Choroid plexus epithelial cell (primary cell): ENCODE measurements around the gene DNAH7.

Source experiments
- DNase-seq: peaks from one replicate; pipeline ENCODE4 v3.0.0-alpha.2; 2010; ENCODE audit warnings: low read depth
- H3K4me3 ChIP-seq: 2 replicates; pipeline ENCODE4 v1.5.1; 2011; ENCODE audit warnings: low read depth, mild to moderate bottlenecking, control low read depth, low read length, moderate library complexity
- CTCF ChIP-seq: conservative IDR thresholded peaks from 2 replicates; pipeline ENCODE4 v1.5.1; 2011; ENCODE audit warnings: low read depth, mild to moderate bottlenecking, control low read depth, inconsistent platforms, low read length, moderate library complexity

Gene DNAH7

GRCh38 chr2:196068271-196069209 lies at the start of gene DNAH7:
Gene DNAH7, minus strand, starts transcription at chr2:196068837. Its CDS starts 126 bp downstream, at chr2:196068711.
- peak within 1 kb of the TSS; percentile 79 for H3K4me3 ChIP-seq
- peak; percentile 100 for TF ChIP-seq CTCF
- peak; percentile 88 for DNase-seq

DNA sequence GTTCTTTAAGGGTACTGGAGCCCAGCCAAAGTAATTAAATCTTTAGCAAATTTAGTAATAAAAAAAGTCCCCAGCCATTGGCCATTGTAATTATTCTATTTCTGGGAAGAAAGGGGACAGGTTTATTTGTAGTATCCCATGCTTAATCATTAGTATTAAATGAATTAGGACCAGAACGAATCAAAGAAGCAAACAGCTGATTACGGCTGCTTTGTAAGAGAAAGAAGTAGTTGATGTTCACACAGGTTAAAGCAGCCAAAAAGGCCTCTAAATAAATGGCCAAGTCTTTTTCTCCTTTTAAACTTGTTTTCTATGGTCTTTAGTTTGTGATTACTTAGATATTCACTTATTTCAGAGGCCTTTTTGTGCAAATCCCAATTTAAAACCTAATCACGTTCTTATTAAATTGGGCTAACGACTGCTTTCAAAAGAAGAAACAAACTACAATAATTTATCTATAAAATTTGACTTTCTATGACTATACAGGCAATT lies 48.6 kb upstream of the DNAH7 start:
- no peak for TF ChIP-seq CTCF
- H3K4me3 ChIP-seq, result no peak overlapping the region

GRCh38 chr2:196113061-196113974 lies 44.7 kb upstream of the DNAH7 start:
- DNase-seq, result peak; percentile 95
- TF ChIP-seq CTCF, result no peak
- H3K4me3 ChIP-seq, result no peak overlapping the region

More for the DNA sequence above, 48.6 kb upstream of the DNAH7 start:
- DNase-seq, result no peak

DNA sequence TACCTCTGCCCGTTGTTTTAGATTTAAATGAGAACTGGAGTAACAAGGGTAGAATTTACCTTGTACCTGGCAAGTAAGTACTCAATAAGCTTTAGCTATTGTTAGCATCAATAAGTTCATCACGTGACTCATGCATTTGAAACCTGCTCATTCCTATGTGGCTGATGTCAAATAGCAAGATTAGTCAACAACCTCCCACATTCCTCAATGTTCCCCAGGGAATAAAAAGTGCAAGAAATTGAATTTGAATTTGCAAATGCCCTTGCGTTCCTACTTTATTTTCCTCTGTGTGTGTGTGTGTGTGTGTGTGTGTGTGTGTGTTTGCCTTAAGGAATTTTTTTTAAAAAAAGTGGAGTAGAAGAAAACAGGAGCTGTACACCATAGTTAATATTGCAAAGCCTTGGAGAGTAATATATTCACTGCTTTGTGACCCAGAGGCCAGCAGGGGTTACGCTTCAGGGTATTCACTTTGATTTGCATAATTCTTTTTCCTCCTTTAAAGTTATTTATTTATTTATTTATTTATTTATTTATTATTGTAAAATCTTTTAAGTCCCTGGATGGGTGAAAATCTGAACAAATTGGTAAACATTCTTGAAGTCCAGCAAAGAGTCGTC lies 43.9 kb upstream of the DNAH7 start:
- no peak for TF ChIP-seq CTCF
- H3K4me3 ChIP-seq, result no peak overlapping the region
- DNase-seq, result peak; percentile 95

- TF ChIP-seq CTCF, result no peak
Measured at GRCh38 chr2:196108604-196109003, 40.0 kb upstream of the DNAH7 start.

DNA sequence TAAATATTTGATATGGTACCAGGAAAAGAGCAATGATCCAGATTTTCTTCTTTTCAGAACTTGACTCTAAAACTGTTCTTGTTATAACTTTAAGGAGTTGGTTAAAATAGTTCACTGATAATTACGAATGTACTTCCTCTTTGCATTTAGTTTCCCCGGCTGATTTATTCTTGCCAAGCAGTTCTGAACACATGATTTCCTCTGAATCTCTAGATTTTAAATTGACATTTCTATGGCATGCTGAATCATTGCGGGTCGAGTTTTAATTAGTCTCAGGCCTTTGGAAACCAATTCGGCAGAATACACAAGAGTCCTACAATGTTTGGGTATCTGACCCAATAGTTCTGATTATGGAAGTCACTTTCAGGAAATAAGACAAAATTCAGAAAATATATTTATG lies 37.3 kb upstream of the DNAH7 start:
- no peak overlapping the region for H3K4me3 ChIP-seq
- TF ChIP-seq CTCF, result no peak
- no peak for DNase-seq

More at GRCh38 chr2:196108604-196109003, 40.0 kb upstream of the DNAH7 start:
- H3K4me3 ChIP-seq, result no peak overlapping the region
- no peak for DNase-seq
